Femur (tissue), 1 donor: ENCODE results near the gene KCTD19.
A peak's percentile ranks its signal among the peaks of the same experiment; 100 is the strongest.

Experiments
- DNase-seq: peaks from one replicate; pipeline ENCODE4 v3.0.0-alpha.2; 2017

Gene KCTD19

DNA sequence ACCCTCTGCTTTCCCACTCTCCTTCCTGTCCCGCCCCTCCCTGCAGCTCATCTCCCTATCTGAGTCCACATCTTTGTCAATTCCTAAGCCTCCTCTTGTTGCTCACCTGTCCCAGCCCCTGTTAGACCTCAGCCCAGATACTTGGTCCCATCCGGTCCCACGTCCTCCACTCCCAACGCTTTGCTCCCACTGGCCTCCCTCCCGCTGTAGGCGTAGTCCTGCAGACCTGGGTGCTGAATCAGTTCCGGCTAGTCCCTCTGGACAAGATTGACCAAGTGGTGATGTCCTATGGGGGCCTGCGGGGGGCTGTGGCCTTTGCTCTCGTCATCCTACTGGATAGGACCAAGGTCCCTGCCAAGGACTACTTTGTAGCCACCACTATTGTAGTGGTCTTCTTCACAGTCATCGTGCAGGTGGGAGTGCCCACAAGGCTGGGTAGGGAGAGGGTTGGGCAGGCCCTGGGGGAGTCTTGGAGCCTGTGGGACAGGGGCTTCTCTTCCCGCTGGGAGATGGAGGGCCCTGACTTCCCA, 69.8 kb downstream of the KCTD19 start:
- no peak for DNase-seq

DNA sequence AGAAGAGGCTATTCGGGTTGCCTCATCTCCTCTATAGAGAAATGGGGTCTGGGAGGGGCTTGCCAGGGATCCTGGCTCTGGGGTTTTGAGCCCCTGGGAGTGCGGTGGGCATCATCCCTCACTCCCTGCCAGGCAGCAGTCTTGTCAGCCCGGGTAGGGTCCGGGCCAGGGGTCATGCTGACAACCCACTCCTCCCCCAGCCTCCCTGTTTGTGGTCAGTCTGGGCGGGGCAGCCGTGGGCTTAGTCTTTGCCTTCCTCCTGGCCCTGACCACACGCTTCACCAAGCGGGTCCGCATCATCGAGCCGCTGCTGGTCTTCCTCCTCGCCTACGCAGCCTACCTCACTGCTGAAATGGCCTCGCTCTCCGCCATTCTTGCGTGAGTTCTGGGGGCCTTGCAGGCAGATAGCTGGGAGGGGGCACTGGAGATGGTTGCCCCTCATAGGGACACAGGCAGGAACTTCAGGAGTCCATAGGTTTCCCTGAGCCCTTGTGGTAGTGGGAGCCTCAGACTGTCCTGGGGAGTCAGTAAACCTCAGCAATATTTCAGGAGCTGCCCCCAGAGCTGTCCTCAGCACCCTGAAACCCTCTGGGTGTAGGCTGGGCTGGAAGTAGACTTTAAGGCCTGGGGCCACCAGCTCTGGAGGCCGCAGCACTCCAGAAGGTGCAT, 70.9 kb downstream of the KCTD19 start:
- DNase-seq: no peak

DNA sequence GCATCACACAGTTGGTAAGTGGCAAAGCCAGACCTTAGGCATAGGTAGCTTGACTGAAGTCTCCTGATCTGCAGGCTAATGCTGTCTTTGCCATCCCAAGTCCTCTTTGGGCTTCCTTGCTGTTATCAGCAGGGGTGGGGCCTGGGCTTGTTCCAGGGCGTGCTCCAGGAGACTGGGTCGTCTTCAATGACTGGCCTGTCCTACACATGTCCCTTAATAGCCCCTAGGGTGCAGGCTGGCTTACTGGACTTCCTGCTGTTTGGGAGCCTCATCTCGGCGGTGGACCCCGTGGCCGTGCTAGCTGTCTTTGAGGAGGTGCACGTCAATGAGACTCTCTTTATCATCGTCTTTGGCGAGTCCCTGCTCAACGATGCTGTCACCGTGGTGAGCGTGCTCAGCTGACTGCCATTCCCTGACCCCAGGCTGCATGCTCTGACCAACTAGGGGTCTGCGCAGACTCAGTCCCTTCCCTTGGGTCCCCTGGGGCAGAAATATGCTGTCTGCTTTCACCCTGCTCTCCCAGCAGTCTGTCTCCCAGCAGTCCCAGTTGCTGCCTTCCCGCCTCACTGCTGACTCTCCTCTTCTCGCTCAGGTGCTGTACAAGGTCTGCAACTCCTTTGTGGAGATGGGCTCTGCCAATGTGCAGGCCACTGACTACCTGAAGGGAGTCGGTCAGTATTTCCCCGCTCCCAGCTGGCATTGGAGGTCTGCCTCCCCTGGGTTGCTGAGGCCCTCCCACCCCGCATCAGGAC, 71.6 kb downstream of the KCTD19 start:
- DNase-seq: no peak

DNA sequence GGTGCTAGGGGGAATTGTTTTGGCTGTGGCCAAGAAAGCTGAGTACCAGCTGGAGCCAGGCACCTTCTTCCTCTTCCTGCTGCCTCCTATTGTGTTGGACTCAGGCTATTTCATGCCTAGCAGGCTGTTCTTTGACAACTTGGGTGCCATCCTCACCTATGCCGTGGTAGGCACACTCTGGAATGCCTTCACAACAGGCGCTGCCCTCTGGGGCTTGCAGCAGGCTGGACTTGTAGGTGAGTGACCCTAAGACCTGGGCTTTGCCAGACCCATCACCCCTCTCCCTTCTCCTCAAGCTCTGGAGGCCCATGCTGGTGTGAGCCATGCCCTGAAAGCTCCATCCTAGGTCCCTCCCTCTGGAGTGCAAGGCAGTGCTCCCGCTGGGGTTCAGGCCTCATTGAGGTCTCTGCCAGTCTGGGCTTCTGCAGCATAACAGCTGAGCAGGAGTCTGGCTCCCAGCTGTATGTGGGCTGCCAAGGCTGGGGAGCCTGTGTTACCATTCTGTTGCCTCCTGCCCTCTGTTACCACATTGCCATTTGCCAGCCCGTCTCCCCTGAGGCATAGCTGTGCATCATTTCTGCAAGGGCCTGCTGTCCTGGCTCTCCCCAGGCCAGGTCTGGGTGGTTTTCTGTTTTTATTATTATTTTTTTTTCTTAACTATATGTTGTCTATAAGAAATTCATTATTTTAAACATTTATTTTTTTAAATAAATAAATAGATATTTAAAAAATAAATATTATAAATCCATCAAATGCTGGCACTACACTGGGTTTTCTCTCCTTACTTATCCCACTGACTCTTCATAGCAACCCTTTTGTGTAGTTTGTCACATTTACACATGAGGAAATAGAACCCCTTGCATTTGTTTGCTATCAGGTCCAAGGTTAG, 73.7 kb downstream of the KCTD19 start:
- DNase-seq: no peak

GRCh38 chr16:67250045-67250327, 76.6 kb downstream of the KCTD19 start:
- DNase-seq: peak; percentile 23

GRCh38 chr16:67249178-67250044, 77.1 kb downstream of the KCTD19 start:
- peak; percentile 45 for DNase-seq

DNA sequence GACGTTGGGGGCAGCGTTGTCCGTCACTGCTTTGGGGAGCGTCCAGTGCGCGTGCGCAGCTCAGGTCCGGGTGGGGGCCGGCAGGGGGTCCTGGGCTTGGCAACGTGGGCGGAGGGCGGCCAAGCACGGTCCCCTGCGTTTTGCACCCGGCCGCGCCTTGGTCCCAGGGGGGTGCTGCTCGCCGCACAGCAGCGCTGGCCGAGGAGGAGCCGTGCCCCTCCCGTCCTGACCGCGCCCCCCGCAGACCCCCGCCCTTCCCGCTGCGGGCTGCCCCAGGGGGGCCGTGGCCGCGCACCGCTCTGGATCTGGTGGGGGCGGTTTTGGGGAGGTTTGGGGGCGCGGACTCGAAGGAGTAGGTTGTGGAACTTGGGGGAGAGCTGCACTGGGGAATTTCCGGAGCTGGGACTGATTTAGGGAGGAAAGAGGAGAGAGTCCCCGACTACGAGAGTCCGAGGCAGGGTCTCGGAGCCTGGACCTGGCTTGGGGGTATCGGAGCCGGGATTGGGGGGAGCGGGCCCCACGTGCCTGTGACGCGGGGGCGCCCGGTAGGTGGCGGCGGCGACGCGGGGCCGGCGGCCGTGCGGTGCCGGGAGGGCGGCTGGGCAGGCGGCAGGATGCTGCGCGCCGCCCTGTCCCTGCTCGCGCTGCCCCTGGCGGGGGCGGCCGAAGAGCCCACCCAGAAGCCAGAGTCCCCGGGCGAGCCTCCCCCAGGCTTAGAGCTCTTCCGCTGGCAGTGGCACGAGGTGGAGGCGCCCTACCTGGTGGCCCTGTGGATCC, 78.0 kb downstream of the KCTD19 start, which contains the start of gene SLC9A5:
Gene SLC9A5 (plus strand): TSS at position 579 of the 777 bp plus-strand sequence. CDS start 36 bp downstream, at position 615.
- peak; percentile 58 for DNase-seq

GRCh38 chr16:67248073-67248400, 78.5 kb downstream of the KCTD19 start:
- DNase-seq: no peak

- DNase-seq: peak; percentile 97
These were observed 79.1 kb downstream of the KCTD19 start, which contains the start of gene FHOD1 for GRCh38 chr16:67247192-67248072. Gene FHOD1 (minus strand): TSS chr16:67247481. CDS start chr16:67247410, 71 bp downstream.

DNA sequence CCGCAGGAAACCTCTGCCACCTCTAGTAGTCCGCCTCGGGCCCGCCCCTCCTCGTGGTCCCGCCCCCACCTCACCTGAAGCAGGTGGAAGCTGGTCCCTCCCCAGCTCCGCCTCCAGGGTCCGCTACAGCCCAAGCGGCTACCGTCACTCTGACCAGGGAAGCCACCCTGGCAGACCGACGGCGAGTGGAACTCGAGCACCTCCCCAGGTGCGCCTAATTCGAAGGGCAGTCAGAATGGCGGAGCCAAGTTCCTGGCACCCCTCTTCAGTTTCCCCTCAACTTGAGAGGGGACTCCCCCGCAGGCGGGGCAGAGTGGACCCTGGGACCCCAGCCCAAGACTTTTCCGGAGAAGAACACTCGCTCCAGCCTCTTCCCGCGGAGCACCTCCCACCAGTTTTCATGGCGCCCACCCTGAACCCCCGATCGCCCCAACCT, 79.8 kb downstream of the KCTD19 start:
- DNase-seq: peak; percentile 64

DNA sequence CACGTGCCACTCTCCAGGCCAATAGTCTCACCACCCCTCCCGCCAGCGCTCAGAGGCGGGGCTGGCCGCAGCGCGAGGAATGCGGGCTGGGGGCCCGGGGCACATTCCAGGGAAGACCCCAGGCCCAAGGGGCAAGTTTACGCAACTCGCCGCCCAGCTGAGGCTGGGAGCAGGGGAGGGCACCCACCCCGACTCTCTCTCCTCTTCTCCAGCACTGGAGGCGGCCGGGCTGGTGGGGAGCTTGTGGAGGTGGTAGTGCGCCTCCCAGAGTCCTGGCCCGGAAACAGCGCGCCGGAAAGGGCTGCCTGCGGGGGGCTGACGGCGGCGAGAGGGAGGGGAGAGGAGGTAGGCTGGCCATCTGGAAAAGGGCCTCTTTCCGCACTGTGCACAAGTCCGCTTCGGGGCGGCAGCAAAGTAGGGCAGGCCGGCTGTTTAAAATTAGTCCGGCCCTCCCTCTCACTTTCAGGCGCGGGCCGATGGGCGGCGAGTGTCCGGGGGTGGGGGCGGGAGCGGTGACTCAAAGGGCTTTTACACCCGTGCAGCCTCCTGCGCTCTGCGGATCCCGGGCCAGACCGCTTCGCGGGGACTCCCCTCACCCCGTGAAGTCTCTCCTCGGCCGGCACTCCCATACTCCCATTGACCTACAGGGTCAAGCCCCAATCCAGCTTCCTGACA, 80.3 kb downstream of the KCTD19 start:
- peak; percentile 91 for DNase-seq

DNA sequence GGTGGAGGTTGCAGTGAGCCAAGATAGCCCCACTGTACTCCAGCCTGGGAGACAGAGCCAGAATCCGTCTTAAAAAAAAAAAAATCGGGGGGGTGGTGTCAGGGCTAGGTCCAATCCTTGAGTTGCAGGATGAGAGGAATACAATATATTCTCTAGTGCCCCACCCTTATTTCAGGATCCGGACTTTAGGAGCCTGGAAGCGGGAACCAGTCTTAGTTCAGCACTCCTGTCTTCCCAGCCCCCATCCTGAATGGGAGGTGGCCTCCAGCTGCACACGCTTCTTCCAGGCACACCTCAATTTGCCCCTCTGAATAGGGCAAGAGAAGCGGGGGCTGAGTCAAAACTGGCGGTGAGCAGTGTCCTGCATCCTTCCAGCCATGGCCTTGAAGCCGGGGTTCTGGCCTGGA, 80.9 kb downstream of the KCTD19 start:
- DNase-seq: no peak

GRCh38 chr16:67245186-67245585, 81.4 kb downstream of the KCTD19 start:
- no peak for DNase-seq

GRCh38 chr16:67244387-67245185, 82.0 kb downstream of the KCTD19 start:
- DNase-seq: peak; percentile 80

- peak; percentile 21 for DNase-seq
These were observed 83.1 kb downstream of the KCTD19 start for GRCh38 chr16:67243481-67243880.

- peak; percentile 15 for DNase-seq
These were observed 84.3 kb downstream of the KCTD19 start for GRCh38 chr16:67242138-67242730.

DNA sequence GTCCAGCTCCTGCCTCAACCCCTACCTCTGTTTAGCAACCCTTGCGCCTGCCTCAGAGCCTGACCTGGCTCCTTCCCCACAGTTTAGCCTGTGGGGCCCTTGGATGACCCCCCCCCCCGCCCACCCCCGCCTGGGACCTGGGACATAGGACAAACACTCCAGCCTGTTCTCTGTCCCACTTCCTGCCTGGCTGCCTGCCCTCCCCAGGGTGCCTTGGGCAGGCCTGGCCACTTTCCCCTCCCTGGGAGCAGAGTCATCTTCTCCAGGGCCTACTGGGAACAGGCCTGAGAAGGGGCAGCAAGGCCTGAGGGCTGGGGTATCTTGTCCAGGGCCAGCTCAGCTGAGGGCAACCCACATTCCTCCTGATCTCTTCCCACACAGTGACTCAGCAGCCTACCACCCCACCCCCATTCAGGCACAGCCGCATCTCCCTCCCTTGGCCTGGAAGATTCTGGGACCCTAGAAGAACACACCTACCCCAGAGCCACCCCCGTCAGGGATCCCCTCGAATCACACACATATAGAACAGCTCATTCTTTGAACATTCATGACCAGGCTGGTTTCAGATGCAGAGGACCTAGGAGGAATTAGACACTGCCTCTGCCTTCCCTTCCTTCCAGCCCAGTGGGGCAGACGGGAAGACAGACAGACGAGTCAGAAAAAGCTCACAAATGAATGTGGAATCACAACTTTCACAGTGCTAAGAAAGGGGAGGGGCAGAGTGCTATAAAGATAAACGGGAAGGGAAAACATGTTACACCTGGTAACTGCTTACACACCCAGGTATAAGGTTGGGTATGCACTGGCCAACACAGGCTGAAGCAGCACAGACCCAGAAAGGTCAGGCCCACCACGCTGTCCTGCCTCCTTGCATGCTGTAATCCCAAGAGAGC, 85.3 kb downstream of the KCTD19 start:
- peak; percentile 38 for DNase-seq
